ENCODE results near the gene ITGB6.
A peak's percentile ranks its signal among the peaks of the same experiment; 100 is the strongest.

GRCh38 chr2:160087854-160088745 lies 112.0 kb downstream of the ITGB6 start:
- TF ChIP-seq CTCF (IDR thresholded peaks at IDR 0.05; ENCODE audit: low read depth, low read length, poor library complexity, severe bottlenecking): peak; percentile 56
- no peak for TF ChIP-seq EZH2phosphoT487 (IDR thresholded peaks at IDR 0.05; ENCODE audit: borderline replicate concordance, low read length)

Measured in DOHH2 (cell line).